Spleen (tissue), 7 donors: ENCODE data around the gene YWHAQ.

Source experiments
- POLR2A ChIP-seq, 3 donors: fragments of 450-650 bp; IDR thresholded peaks; one replicate each; pipeline ENCODE4 v1.5.1; 2017; ENCODE audit warnings: antibody characterized with exemption in 3 of 3, mild to moderate bottlenecking in 1 of 3
- TF ChIP-seq, protein P1 (sequence below), 11 experiments: fragments of 200-600 bp in 7 of 11; fragments of 450-650 bp in 4 of 11; sonication (generic) in 4 of 11; IDR thresholded peaks in 8 of 11; conservative IDR thresholded peaks in 3 of 11; 1 replicate in 7 of 11; 2 replicates in 4 of 11; pipeline versions ENCODE4 v1.4.0 to v1.8.0; 2016 to 2021; ENCODE audit warnings: antibody characterized with exemption in 11 of 11, inconsistent platforms in 4 of 11, mild to moderate bottlenecking in 1 of 11
- donor health status: DM: no; HTN: no; CAD: no; lungs with moderate emphysema.
- donor health status: DM: no; HTN: no; CAD: no.
- donor health status: DM: no; HTN: no; CAD: no.

DNA sequence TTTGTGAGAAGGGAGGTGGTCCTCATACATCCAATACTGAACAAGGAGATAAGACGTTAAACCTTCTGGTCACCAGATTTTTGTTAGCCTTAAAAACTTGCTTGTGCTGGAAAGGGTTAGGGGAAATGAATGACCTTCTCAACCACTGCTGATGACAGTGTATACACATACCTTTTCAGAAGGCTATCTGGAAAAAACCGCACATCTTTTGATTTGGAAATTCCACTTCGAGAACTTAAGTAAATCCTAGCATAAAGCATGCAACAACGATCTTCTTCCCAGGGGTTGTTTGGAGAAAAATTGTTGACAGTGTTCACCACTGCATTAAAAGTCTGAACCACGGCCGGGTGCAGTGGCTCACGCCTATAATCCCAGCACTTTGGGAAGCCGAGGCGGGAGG, 7.6 kb downstream of the YWHAQ start:
- TF ChIP-seq, protein P1, sequence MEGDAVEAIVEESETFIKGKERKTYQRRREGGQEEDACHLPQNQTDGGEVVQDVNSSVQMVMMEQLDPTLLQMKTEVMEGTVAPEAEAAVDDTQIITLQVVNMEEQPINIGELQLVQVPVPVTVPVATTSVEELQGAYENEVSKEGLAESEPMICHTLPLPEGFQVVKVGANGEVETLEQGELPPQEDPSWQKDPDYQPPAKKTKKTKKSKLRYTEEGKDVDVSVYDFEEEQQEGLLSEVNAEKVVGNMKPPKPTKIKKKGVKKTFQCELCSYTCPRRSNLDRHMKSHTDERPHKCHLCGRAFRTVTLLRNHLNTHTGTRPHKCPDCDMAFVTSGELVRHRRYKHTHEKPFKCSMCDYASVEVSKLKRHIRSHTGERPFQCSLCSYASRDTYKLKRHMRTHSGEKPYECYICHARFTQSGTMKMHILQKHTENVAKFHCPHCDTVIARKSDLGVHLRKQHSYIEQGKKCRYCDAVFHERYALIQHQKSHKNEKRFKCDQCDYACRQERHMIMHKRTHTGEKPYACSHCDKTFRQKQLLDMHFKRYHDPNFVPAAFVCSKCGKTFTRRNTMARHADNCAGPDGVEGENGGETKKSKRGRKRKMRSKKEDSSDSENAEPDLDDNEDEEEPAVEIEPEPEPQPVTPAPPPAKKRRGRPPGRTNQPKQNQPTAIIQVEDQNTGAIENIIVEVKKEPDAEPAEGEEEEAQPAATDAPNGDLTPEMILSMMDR (IDR thresholded peaks at IDR 0.05 in 8 of 11, conservative IDR thresholded peaks at IDR 0.05 in 3 of 11): no peak
- TF ChIP-seq POLR2A (IDR thresholded peaks at IDR 0.05): no peak
